ENCODE results near the gene CFDP1.

- TF ChIP-seq CTCF (IDR thresholded peaks at IDR 0.05) (peak; percentile 63 to 85 (median 74)), POLR2A (IDR thresholded peaks at IDR 0.05) (no peak)
Measured at GRCh38 chr16:75385507-75386152, 47.7 kb downstream of the CFDP1 start.

Data from heart left ventricle (tissue), 13 donors.